Activated CD4-positive, alpha-beta T cell treated with anti-CD3 and anti-CD28 coated beads, Interleukin-2, amount 10 ng/mL, durations not matched to agents 7 days and 5 days (primary cell): ENCODE measurements around the gene WASF3. TPM values are rescaled to one million over a fixed set of nuclear protein-coding genes. Genes with fewer than 3 reads are reported as not detected.

Experiments
- CTCF ChIA-PET: fragments of 350-600 bp; sonication (Branson Sonifier 250); formaldehyde crosslinking; loops from one replicate; lab custom pipeline; 2021; ENCODE audit warnings: antibody characterized with exemption; lab: Charles Lee
- POLR2A ChIA-PET: fragments of 350-600 bp; sonication (Branson Sonifier 250); formaldehyde crosslinking; loops from one replicate; lab custom pipeline; 2021; ENCODE audit warnings: antibody characterized with exemption; lab: Charles Lee
- DNase-seq: peaks from one replicate; pipeline ENCODE4 v3.0.0-alpha.2; 2020
- H3K27ac Mint-ChIP-seq: one replicate; pipeline ENCODE4 v1.8.0; 2021; ENCODE audit warnings: mild to moderate bottlenecking, moderate library complexity, mixed read lengths
- H3K27me3 Mint-ChIP-seq: one replicate; pipeline ENCODE4 v1.8.0; 2021; ENCODE audit warnings: mixed read lengths
- H3K36me3 Mint-ChIP-seq: one replicate; pipeline ENCODE4 v1.8.0; 2021; ENCODE audit warnings: low read depth, mixed read lengths
- H3K4me1 Mint-ChIP-seq: one replicate; pipeline ENCODE4 v1.8.0; 2021; ENCODE audit warnings: mixed read lengths
- H3K4me3 Mint-ChIP-seq: one replicate; pipeline ENCODE4 v1.8.0; 2021; ENCODE audit warnings: mild to moderate bottlenecking, moderate library complexity, mixed read lengths
- H3K9me3 Mint-ChIP-seq: one replicate; pipeline ENCODE4 v1.8.0; 2021; ENCODE audit warnings: mixed read lengths
- total RNA-seq, 2 experiments: library from RNA; stranded (reverse); gene quantifications; one replicate each; pipeline ENCODE4 v1.2.3, GENCODE V29; 2021

The WASF3 gene, protein sequence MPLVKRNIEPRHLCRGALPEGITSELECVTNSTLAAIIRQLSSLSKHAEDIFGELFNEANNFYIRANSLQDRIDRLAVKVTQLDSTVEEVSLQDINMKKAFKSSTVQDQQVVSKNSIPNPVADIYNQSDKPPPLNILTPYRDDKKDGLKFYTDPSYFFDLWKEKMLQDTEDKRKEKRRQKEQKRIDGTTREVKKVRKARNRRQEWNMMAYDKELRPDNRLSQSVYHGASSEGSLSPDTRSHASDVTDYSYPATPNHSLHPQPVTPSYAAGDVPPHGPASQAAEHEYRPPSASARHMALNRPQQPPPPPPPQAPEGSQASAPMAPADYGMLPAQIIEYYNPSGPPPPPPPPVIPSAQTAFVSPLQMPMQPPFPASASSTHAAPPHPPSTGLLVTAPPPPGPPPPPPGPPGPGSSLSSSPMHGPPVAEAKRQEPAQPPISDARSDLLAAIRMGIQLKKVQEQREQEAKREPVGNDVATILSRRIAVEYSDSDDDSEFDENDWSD
- under 1 TPM in 1 of 2 experiments, not detected in 1; 0.12 TPM for total RNA-seq

DNA sequence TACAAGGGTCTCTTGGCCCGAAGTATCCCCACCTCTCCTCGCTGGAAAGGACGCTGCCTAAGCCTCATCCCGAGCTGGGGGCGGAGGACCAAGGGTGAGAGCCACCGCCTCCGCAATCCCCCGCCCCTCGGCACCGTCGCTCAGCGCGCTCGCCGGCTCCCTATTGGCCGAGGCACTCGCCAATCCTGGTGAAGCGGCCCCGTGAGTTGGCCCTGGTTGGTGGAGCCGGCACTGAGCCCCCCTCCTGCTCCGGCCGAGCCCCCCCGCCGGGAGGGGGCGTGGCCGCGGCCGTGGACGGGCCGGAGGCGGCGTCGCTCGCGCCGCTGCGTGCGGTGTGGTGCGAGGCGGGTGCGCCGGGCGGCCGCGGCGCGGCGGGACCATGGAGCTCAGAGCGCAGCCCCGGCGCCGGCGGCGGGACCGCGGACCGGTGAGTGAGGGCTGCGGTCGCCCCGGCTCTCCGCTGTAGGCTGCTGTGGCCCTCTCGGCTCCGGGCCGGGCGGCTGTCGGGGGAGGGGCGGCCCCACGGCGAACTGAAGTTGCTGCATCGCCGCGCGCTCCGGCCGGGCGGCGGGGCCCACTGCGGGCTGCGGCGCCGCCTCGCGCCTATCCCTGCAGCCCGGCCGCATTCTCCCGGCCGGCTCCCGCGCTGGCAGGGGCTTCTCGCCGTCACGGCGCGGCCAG is at the start of gene WASF3:
Gene WASF3, plus strand, starts transcription at position 291 of the 681 bp plus-strand sequence. CDS start 84,588 bp downstream, outside the sequence.
- H3K27me3 Mint-ChIP-seq: peaks cover 37% of the 10 kb centered on the region
- ChIA-PET POLR2A (interaction anchor here (0.6 kb wide), 1 partner anchor 8 kb away, joined by 3 read pairs; no protein-coding TSS in a partner anchor), CTCF (no interaction called here)
- peak; percentile 59 for DNase-seq
- peaks cover 3% of the 10 kb centered on the region for H3K4me1 Mint-ChIP-seq
- no peak within 1 kb of the TSS for H3K27ac Mint-ChIP-seq
- no peaks in the 10 kb centered on the region for H3K36me3 Mint-ChIP-seq
- H3K9me3 Mint-ChIP-seq: no peaks in the 10 kb centered on the region
- peak within 1 kb of the TSS; percentile 56 for H3K4me3 Mint-ChIP-seq

DNA sequence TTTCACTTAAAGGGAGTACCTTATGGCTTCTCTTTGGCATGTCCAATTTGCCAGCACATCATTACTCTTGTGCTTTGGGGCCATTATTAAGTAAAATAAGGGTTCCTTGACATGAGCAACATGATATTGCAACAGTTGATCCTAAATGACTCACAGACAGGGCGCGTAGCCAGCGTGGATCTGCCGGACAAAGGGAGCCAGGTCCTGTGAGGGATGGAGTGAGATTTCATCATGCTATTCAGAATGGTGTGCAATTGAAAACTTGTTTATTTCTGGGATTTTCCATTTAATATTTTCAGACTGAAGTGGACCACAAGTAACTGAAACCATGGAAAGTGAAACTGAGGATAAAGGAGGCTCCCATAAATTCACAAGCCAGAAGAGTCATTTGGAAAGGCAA is 48.6 kb upstream of the WASF3 start:
- no peak overlapping the region for H3K4me3 Mint-ChIP-seq
- no peaks in the 10 kb centered on the region for H3K36me3 Mint-ChIP-seq
- H3K27me3 Mint-ChIP-seq: no peaks in the 10 kb centered on the region
- ChIA-PET CTCF (interaction anchor here (1.2 kb wide), 1 partner anchor 12 kb away, joined by 3 read pairs; no protein-coding TSS in a partner anchor), POLR2A (no interaction called here)
- H3K9me3 Mint-ChIP-seq: peaks cover 12% of the 10 kb centered on the region
- no peaks in the 10 kb centered on the region for H3K4me1 Mint-ChIP-seq
- no peak overlapping the region for H3K27ac Mint-ChIP-seq
- DNase-seq: no peak

DNA sequence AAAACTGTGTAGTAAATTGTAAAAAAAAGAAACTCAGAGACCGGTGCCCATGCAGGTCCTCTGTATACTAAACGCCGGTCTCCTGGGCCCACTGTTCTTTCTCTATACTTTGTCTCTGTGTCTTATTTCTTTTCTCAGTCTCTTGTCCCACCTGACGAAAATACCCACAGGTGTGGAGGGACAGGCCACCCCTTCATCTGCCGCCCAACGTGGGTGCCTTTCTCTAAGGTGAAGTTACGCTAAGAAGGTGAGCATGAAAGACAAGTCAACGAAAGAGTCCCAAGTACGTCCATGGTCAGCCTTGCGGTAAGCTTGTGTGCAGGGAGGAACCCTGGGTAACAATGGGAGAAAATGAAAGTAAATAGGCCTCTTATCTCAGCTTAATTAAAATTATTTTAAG is 48.0 kb upstream of the WASF3 start:
- Mint-ChIP-seq H3K36me3 (no peaks in the 10 kb centered on the region), H3K9me3 (peaks cover 12% of the 10 kb centered on the region), H3K4me1 (no peaks in the 10 kb centered on the region), H3K27ac (no peak overlapping the region), H3K4me3 (no peak overlapping the region), H3K27me3 (no peaks in the 10 kb centered on the region)
- CTCF ChIA-PET: no interaction called here
- POLR2A ChIA-PET: no interaction called here
- no peak for DNase-seq

DNA sequence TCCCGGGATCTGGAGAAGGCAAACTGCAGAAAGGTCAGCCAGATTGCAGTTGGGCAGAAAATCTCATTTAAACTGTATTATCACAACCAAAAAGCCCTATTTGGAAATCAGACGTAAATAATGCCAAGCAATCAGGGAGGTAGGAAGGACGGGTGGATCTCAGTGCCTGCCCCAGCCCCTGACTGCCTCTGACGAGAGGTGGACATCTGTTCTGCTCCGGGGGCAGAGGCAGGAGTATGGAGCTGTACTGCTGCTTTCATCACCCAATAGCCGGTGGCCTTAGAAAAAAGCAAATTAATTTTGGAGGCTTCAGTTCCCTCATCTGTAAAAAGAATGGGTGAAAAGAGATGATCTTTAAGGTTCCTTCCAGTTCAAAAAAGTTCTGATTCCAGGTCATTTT is 43.6 kb upstream of the WASF3 start:
- no peak overlapping the region for H3K4me3 Mint-ChIP-seq
- DNase-seq: no peak
- H3K4me1 Mint-ChIP-seq: no peaks in the 10 kb centered on the region
- ChIA-PET POLR2A (no interaction called here), CTCF (interaction anchor here (1.0 kb wide), 1 partner anchor 17 kb away, joined by 3 read pairs; no protein-coding TSS in a partner anchor)
- peaks cover 7% of the 10 kb centered on the region for H3K9me3 Mint-ChIP-seq
- no peak overlapping the region for H3K27ac Mint-ChIP-seq
- no peaks in the 10 kb centered on the region for H3K36me3 Mint-ChIP-seq
- H3K27me3 Mint-ChIP-seq: peaks cover 4% of the 10 kb centered on the region

DNA sequence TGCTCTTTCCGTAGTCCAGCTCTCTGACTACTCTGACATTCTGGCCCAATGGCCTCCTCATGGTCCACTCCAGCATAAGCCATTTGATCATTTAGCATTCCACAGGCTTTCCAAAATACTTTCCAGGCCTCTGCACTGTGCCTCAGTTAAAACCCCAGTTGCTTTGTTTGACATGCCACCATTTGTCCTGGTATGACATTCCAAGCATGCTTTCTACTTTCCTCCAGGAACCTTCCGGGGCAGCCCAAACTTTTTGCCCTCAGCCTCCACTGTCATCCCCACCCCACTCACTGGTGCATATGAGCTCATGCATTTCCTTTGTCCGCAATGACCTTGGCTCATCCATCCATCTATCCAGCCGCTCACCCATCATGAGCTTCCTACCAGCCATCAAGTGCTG is 41.8 kb upstream of the WASF3 start:
- ChIA-PET POLR2A (no interaction called here), CTCF (no interaction called here)
- Mint-ChIP-seq H3K4me1 (no peaks in the 10 kb centered on the region), H3K27ac (no peak overlapping the region), H3K9me3 (no peaks in the 10 kb centered on the region), H3K36me3 (no peaks in the 10 kb centered on the region), H3K27me3 (peaks cover 4% of the 10 kb centered on the region), H3K4me3 (no peak overlapping the region)
- no peak for DNase-seq

DNA sequence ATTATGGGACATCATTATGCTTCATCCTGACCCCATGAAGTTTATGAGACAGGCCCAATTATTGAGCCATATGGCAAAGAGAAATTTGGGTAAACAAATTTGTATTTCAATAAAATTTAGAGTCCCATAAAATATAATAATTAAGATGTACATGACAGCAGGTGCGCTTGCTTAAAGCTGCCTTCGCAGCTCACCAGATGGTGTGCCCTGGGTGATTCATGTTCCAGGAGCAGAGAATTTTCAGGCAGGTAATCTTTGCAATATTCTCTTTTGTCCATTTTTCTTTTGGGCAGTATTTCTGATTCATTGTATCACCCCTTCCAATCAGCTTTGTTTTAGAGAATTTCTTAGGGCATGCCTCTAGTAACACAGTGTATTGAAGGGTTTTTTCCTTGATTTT is 39.5 kb upstream of the WASF3 start:
- Mint-ChIP-seq H3K27ac (no peak overlapping the region), H3K4me3 (no peak overlapping the region), H3K4me1 (no peaks in the 10 kb centered on the region), H3K27me3 (peaks cover 4% of the 10 kb centered on the region), H3K36me3 (no peaks in the 10 kb centered on the region), H3K9me3 (no peaks in the 10 kb centered on the region)
- DNase-seq: no peak
- ChIA-PET POLR2A (no interaction called here), CTCF (no interaction called here)

DNA sequence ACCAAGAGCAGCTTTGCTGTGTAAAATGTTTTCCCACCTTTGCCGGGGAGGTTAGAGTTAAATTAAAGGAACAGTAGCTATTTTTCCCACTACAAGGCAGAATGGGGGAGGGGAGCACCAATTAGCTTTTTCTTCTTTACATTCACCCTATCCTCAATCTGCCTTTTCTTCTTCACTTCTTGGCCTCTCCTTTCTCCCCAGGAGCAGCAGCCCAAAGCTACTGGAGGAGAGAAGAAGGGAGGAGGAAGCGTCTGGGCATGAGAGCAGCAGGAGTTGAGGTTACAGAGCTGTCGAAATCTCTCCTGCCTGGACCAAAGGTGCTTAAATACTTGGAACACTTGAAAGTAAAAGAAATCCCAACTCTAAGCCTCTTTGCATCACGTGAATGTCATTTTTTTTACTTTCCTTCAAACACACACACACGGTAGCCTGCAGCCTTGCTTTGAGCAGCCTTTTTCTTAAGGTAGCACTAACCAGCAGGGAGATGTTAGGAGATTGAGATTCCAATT is 39.0 kb upstream of the WASF3 start:
- no peaks in the 10 kb centered on the region for H3K4me1 Mint-ChIP-seq
- ChIA-PET CTCF (no interaction called here), POLR2A (no interaction called here)
- no peaks in the 10 kb centered on the region for H3K36me3 Mint-ChIP-seq
- DNase-seq: no peak
- peaks cover 4% of the 10 kb centered on the region for H3K27me3 Mint-ChIP-seq
- H3K9me3 Mint-ChIP-seq: no peaks in the 10 kb centered on the region
- no peak overlapping the region for H3K4me3 Mint-ChIP-seq
- H3K27ac Mint-ChIP-seq: no peak overlapping the region

DNA sequence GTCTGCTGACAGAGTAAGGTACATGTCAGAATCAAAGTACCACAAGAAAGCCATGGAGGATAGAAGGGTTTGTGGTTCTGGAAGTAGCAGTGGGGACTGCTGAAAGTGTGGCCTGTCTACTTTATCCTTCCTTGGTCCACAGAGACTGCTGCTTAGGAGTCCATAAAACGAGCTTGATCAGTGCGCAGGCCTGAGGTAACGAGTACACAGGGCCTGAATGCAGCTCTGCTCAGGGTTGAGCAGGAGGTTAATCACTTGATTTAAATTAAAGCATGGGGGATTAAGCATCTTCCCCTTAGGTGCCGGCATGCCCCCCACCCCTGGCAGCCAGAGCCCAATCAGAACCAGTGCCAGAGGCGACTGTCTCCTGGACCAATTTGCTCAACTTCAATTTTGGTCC is 34.9 kb upstream of the WASF3 start:
- no peaks in the 10 kb centered on the region for H3K9me3 Mint-ChIP-seq
- ChIA-PET CTCF (interaction anchor here (0.6 kb wide), 1 partner anchor 161 kb away, joined by 3 read pairs; no protein-coding TSS in a partner anchor), POLR2A (no interaction called here)
- no peaks in the 10 kb centered on the region for H3K36me3 Mint-ChIP-seq
- no peak overlapping the region for H3K27ac Mint-ChIP-seq
- H3K27me3 Mint-ChIP-seq: peaks cover 4% of the 10 kb centered on the region
- DNase-seq: no peak
- no peak overlapping the region for H3K4me3 Mint-ChIP-seq
- H3K4me1 Mint-ChIP-seq: no peaks in the 10 kb centered on the region

DNA sequence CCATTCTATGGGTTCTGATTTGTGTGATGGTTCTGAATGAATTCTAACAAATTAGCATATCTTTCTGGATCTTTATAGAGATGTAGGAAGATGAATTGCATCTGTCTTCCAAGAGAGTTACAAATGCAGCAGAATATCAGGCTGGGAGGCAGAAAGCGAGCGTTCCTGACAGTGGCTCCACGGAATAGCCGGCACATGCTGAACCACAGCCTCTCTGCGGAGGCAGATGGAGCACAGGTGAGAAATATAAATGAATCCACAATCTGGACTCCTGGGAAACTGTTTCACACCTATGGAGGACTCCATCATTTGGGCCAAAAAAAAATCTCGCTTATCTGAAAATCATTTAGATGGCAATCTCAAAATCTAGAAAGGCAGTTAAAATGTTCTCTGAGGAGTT is 34.5 kb upstream of the WASF3 start:
- ChIA-PET CTCF (no interaction called here), POLR2A (no interaction called here)
- H3K27ac Mint-ChIP-seq: no peak overlapping the region
- H3K4me1 Mint-ChIP-seq: no peaks in the 10 kb centered on the region
- H3K4me3 Mint-ChIP-seq: no peak overlapping the region
- no peaks in the 10 kb centered on the region for H3K9me3 Mint-ChIP-seq
- peaks cover 4% of the 10 kb centered on the region for H3K27me3 Mint-ChIP-seq
- no peak for DNase-seq
- no peaks in the 10 kb centered on the region for H3K36me3 Mint-ChIP-seq

DNA sequence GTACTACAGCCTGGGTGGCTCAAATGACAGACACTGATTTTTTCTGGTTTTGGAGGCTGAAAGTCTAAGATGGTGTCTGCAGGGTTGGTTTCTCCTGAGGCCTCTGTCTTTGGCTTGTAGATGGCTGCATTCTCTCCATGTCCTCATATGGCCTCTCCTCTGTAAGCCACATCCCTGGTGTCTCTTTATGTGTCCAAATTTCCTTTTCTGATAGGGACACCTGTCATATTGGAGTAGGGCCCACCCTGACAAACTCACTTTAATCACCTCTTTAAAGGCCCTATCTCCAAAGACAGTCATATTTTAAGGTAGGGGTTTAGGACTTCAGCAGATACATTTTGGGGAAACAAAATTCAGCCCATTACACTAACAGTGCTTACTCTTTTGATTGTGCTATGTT is 32.0 kb upstream of the WASF3 start:
- Mint-ChIP-seq H3K36me3 (no peaks in the 10 kb centered on the region), H3K4me1 (no peaks in the 10 kb centered on the region), H3K4me3 (no peak overlapping the region), H3K9me3 (no peaks in the 10 kb centered on the region), H3K27me3 (peaks cover 2% of the 10 kb centered on the region), H3K27ac (no peak overlapping the region)
- CTCF ChIA-PET: no interaction called here
- POLR2A ChIA-PET: no interaction called here
- no peak for DNase-seq

DNA sequence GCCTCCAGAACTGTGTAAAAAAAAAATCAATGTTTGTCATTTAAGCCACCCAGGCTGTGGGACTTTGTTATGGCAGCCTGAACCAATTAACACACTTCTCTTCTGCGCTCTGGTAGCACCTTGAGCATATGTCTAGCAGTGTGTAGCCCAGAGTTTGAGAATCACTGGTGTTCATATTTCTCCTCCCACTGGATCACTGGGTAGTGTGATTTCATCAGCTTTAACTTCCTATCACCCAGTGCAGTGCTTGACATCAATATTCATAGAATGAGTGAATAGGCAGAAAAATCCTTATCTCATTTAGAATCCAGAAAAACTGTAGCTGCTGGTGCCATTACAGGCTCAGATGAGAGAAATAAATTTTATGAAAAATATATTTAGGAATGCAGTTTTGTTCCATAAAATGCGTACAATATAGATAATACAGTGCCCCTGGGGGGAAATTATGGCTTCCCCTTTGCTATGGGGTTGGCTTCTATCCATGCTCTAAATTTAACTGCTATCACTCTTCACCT is 30.7 kb upstream of the WASF3 start:
- no peaks in the 10 kb centered on the region for H3K9me3 Mint-ChIP-seq
- H3K27ac Mint-ChIP-seq: no peak overlapping the region
- CTCF ChIA-PET: no interaction called here
- no peak for DNase-seq
- H3K27me3 Mint-ChIP-seq: peaks cover 2% of the 10 kb centered on the region
- H3K36me3 Mint-ChIP-seq: no peaks in the 10 kb centered on the region
- POLR2A ChIA-PET: no interaction called here
- no peaks in the 10 kb centered on the region for H3K4me1 Mint-ChIP-seq
- no peak overlapping the region for H3K4me3 Mint-ChIP-seq

DNA sequence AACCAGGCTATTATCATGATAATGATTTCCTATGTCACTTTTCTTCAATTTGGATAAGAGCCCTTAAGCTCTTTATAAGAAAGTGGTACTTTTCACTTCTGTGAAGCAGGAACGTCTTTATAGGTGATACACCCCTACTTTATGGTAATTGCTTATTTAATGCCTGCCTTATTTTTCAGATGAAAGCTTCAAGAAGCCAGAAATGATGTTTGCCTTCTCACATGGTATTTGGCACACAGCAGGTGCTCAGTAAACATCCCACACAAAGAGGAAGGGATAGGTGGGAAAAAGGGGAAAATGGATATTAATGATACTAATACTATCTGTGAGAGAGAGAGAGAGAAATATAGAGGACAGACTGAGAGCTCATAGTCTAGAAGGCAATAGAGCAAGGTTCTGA is 29.0 kb upstream of the WASF3 start:
- Mint-ChIP-seq H3K27me3 (peaks cover 2% of the 10 kb centered on the region), H3K9me3 (no peaks in the 10 kb centered on the region), H3K27ac (no peak overlapping the region), H3K4me1 (no peaks in the 10 kb centered on the region), H3K36me3 (no peaks in the 10 kb centered on the region), H3K4me3 (no peak overlapping the region)
- DNase-seq: no peak
- CTCF ChIA-PET: no interaction called here
- POLR2A ChIA-PET: no interaction called here

DNA sequence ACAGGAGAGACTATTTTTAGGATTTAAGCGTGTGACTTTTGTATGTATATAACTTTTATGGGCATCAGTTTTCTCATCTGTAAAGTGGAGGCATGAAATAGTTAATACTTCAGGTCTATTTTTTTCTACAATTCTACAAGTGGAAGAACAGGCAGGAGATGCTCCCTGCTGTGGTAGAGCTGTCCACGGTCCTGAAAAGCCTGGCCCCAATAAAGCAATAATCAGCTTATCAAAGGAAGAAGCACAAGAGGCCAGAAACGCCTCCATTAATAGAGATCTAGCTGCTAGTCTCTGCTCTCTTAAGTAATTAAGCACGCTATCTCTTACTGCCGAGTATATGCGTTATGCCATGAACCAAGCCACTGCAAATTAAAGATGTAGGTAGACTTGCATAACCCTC is 28.0 kb upstream of the WASF3 start:
- Mint-ChIP-seq H3K36me3 (no peaks in the 10 kb centered on the region), H3K9me3 (no peaks in the 10 kb centered on the region), H3K27me3 (peaks cover 2% of the 10 kb centered on the region), H3K4me1 (no peaks in the 10 kb centered on the region), H3K4me3 (no peak overlapping the region), H3K27ac (no peak overlapping the region)
- peak; percentile 44 for DNase-seq
- CTCF ChIA-PET: no interaction called here
- POLR2A ChIA-PET: no interaction called here
